ENCODE measurements around the gene SERINC5.

- TF ChIP-seq CTCF (IDR thresholded peaks at IDR 0.05), result no peak
- no peak for TF ChIP-seq NFYB (CRISPR knock-in tag; conservative IDR thresholded peaks at IDR 0.05; ENCODE audit: low read depth)
- TF ChIP-seq ELF4 (CRISPR knock-in tag; IDR thresholded peaks at IDR 0.05; ENCODE audit: low read depth), result no peak
- TF ChIP-seq ZNF121 (CRISPR knock-in tag; IDR thresholded peaks at IDR 0.05), result no peak
- TF ChIP-seq E2F4 (CRISPR knock-in tag; IDR thresholded peaks at IDR 0.05; ENCODE audit: borderline replicate concordance, low read depth), result no peak
- TF ChIP-seq USF1 (CRISPR knock-in tag; IDR thresholded peaks at IDR 0.05), result no peak
Measured at GRCh38 chr5:80154749-80155148, 101.1 kb downstream of the SERINC5 start.

Measured in WTC11 (cell line).